Heart right ventricle (tissue), 16 donors: ENCODE results near the gene AOX1. TPM values are rescaled to one million over a fixed set of nuclear protein-coding genes. Genes with fewer than 3 reads are reported as not detected.

Source experiments
- ATAC-seq, 8 donors: fragments of 200-7000 bp; cut with Tn5 transposase; one replicate each; pipeline ENCODE4 v1.9.1; 2020; ENCODE audit warnings: mild to moderate bottlenecking in 8 of 8, moderate library complexity in 8 of 8, moderate number of reproducible peaks in 1 of 8
- DNase-seq, 2 donors: peaks; one replicate each; pipeline ENCODE4 v3.0.0-alpha.2; 2020
- H3K27ac ChIP-seq, 10 donors: fragments of 200-600 bp; sonication (generic) in 2 of 10; one replicate each; pipeline versions ENCODE4 v1.5.0 to v1.8.0; 2020 to 2022; ENCODE audit warnings: mild to moderate bottlenecking in 3 of 10
- H3K27me3 ChIP-seq, 7 donors: fragments of 200-600 bp; one replicate each; pipeline ENCODE4 v1.8.0; 2021 to 2022; ENCODE audit warnings: mild to moderate bottlenecking in 2 of 7
- H3K36me3 ChIP-seq, 9 donors: fragments of 200-600 bp; sonication (generic) in 1 of 9; one replicate each; pipeline versions ENCODE4 v1.5.0 to v1.8.0; 2020 to 2022; ENCODE audit warnings: mild to moderate bottlenecking in 2 of 9
- H3K4me1 ChIP-seq, 9 donors: fragments of 200-600 bp; sonication (generic) in 1 of 9; one replicate each; pipeline versions ENCODE4 v1.5.0 to v1.8.0; 2020 to 2022; ENCODE audit warnings: mild to moderate bottlenecking in 4 of 9
- H3K4me3 ChIP-seq, 10 donors: fragments of 200-600 bp; sonication (generic) in 2 of 10; one replicate each; pipeline versions ENCODE4 v1.5.0 to v1.8.0; 2020 to 2022; ENCODE audit warnings: mild to moderate bottlenecking in 7 of 10, moderate library complexity in 2 of 10
- H3K9me3 ChIP-seq, 11 donors: fragments of 200-600 bp in 10 of 11; sonication (generic) in 2 of 11; one replicate each; pipeline versions ENCODE4 v1.5.0 to v1.8.0; 2013 to 2022; ENCODE audit warnings: mild to moderate bottlenecking in 2 of 11, control low read depth in 1 of 11, moderate library complexity in 1 of 11
- WGBS, 2 donors: extraction: QIAGEN DNeasy Blood & Tissue Kit; methylation state at CpG; one replicate each; pipeline ENCODE4 v1.1.7; 2013; ENCODE audit warnings: inconsistent platforms in 1 of 2; 5-methylcytosine and 5-hydroxymethylcytosine counted together
- intact Hi-C, 10 donors: fragments of 100-400 bp; cut with DNase I; formaldehyde crosslinking; loops; one replicate each; pipeline versions ENCODE4 v1.11.1 to v1.14.2; 2022
- polyA plus RNA-seq, 2 donors: library from polyadenylated mRNA; stranded (reverse); fragments of 200-250 nt; gene quantifications; one replicate each; pipeline ENCODE4 v1.2.3, GENCODE V29; 2013
- total RNA-seq, 10 donors: library from RNA; stranded (reverse); fragmentation: NEBNext Ultra II Directional in 3 of 10; extraction: Animal tissue kit (Norgen Biotek cat#: 25700) in 3 of 10; gene quantifications; one replicate each; pipeline versions ENCODE4 v1.2.1 to v1.2.4, GENCODE V29; 2021 to 2023
- TF ChIP-seq, protein P1 (sequence below), 9 donors: fragments of 200-600 bp; sonication (generic) in 2 of 9; IDR thresholded peaks; one replicate each; pipeline versions ENCODE4 v1.5.0 to v1.8.0; 2021 to 2022; ENCODE audit warnings: antibody characterized with exemption in 9 of 9, mild to moderate bottlenecking in 5 of 9, moderate library complexity in 1 of 9
- donor health status: Arrhythmogenic right ventricular cardiomyopathy.
- donor health status: ischemic (EF 13 %, LVEDD 7.1; RV severe dilation, severe dysfunction).
- donor health status: healthy with polysubstance abuse.
- donor health status: DM: no; HTN: yes; CAD: no.
- donor health status: DM: no; HTN: no; CAD: no.
- donor health status: ischemic (EF 25% LVEDD 6.9; RV normal size, moderate dysfunction).
- donor health status: ischemic (EF 25% LVEDD 5.7; RV mildly dilated, moderate dysfunction).
- donor health status: healthy.
- donor health status: DM: yes; HTN: yes; CAD: no.
- donor health status: Ischemic cardiomyopathy.
- donor health status: ischemic (EF 35%, LVEDD 5.7; RV mildly dilated, moderate dysfunction).
- donor health status: nonischemic (EF 11% LVEDD 7.7; RV severe dilation, severe dysfunction).
- donor health status: DM: yes; HTN: yes; CAD: no.
- donor health status: PGD.
- donor health status: ischemic (EF 29% LVEDD 5.4; RV normal size, mild dysfunction).
- donor health status: nonischemic (EF 23%, LVEDD 6.1; RV moderate dilation, normal function).

The AOX1 gene
- total and polyA plus RNA-seq, 12 donors: 0.72 to 22.3 (median 2.6) TPM

DNA sequence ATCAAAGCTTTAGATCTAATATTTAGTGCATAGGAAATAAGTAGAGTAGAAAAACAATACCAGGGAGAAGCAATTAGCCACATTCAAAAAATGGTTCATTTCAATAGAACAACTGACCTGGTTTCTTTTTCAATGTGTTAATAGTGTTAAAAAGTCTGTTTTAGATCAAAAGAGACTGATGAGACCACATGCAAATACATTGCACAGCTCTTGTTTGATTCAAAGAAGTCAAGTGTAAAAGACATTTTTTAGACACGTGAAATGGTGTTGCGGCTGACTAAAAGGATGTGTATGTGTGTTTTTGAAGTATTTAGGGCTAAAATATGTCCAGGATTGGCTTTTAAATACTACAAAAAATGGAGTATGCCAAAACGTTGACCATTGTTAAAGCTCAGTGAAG is 1.2 kb upstream of the AOX1 start:
- intact Hi-C loops: loop anchor here in 3 of 10 donors (5.0 to 10.0 kb wide), 3 partner anchors 110 to 120 kb away; no protein-coding TSS in a partner anchor
- Histone ChIP-seq H3K27me3 (no peaks in the 10 kb centered on the region), H3K4me1 (peaks cover 0 to 14% (median 7%) of the 10 kb centered on the region in 9 donors), H3K36me3 (no peaks in the 10 kb centered on the region), H3K9me3 (no peaks in the 10 kb centered on the region), H3K4me3 (no peak overlapping the region), H3K27ac (no peak overlapping the region)
- DNase-seq: no peak
- WGBS, 2 donors: 95% methylated on average over 3 of the region's 3 CpGs
- ATAC-seq: no peak
- TF ChIP-seq, protein P1, sequence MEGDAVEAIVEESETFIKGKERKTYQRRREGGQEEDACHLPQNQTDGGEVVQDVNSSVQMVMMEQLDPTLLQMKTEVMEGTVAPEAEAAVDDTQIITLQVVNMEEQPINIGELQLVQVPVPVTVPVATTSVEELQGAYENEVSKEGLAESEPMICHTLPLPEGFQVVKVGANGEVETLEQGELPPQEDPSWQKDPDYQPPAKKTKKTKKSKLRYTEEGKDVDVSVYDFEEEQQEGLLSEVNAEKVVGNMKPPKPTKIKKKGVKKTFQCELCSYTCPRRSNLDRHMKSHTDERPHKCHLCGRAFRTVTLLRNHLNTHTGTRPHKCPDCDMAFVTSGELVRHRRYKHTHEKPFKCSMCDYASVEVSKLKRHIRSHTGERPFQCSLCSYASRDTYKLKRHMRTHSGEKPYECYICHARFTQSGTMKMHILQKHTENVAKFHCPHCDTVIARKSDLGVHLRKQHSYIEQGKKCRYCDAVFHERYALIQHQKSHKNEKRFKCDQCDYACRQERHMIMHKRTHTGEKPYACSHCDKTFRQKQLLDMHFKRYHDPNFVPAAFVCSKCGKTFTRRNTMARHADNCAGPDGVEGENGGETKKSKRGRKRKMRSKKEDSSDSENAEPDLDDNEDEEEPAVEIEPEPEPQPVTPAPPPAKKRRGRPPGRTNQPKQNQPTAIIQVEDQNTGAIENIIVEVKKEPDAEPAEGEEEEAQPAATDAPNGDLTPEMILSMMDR (IDR thresholded peaks at IDR 0.05): no peak

DNA sequence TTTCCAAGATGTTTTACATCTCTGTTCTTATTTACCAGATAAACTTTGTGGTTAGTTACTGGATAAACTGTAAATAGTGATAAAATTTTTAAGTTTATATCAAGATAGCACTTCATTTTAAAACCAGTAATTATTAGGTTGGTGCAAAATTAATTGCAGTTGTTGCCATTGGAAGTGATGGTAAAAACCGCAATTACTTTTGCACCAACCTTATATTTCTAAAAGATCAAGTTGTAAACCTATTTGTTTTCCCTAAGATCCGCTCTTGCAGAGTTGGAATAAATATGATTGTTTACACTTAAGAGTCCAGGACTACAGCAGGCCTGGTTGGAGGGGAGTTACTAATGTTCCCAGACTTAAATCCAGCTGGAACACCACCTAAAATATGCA is 479 bp upstream of the AOX1 start:
- peak overlapping the region in 9 of 10 donors; percentile 44 to 71 (median 60) for H3K4me3 ChIP-seq
- TF ChIP-seq, protein P1 (IDR thresholded peaks at IDR 0.05): no peak
- intact Hi-C loops: loop anchor here in 2 of 10 donors (10.0 kb wide), 2 partner anchors 109 to 119 kb away; no protein-coding TSS in a partner anchor
- H3K4me1 ChIP-seq: peaks cover 0 to 14% (median 7%) of the 10 kb centered on the region in 9 donors
- no peaks in the 10 kb centered on the region for H3K36me3 ChIP-seq
- WGBS, 2 donors: 9 to 12% methylated on average over 2 of the region's 2 CpGs
- DNase-seq (no peak), ATAC-seq (no peak)
- peak overlapping the region in 2 of 10 donors; percentile 28 to 41 for H3K27ac ChIP-seq
- no peaks in the 10 kb centered on the region for H3K27me3 ChIP-seq
- no peaks in the 10 kb centered on the region for H3K9me3 ChIP-seq

DNA sequence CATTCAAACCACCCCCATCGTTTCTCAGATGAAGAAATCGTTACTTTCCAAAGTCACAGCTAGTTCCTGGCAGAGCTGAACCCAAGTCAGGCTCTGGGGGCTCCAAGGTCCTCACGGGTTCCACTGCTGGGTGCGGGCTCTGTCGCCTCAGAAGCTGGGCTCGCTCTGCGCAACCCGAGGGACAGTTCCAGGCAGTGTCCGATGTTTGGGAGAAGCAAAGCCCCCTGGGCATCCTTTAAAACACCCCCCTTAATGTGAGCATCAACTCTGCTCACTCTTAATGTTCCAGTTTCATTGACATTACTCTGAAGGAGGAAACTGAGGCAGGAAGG is 796 bp downstream of the AOX1 start:
- ATAC-seq (peak in 6 of 8 donors; percentile 21 to 39 (median 27)), DNase-seq (no peak)
- peak overlapping the region in 8 of 10 donors; percentile 49 to 71 (median 60) for H3K4me3 ChIP-seq
- intact Hi-C loops: loop anchor here in 2 of 10 donors (10.0 kb wide), 2 partner anchors 108 to 118 kb away; no protein-coding TSS in a partner anchor
- H3K4me1 ChIP-seq: peaks cover 0 to 14% (median 7%) of the 10 kb centered on the region in 9 donors
- TF ChIP-seq, protein P1 (IDR thresholded peaks at IDR 0.05): no peak
- no peaks in the 10 kb centered on the region for H3K36me3 ChIP-seq
- WGBS, 2 donors: 60 to 63% methylated on average over 9 of the region's 9 CpGs
- H3K27ac ChIP-seq: peak overlapping the region in 3 of 10 donors; percentile 18 to 71 (median 41)
- H3K9me3 ChIP-seq: no peaks in the 10 kb centered on the region
- peaks cover 0 to 8% (median 0%) of the 10 kb centered on the region in 7 donors for H3K27me3 ChIP-seq

DNA sequence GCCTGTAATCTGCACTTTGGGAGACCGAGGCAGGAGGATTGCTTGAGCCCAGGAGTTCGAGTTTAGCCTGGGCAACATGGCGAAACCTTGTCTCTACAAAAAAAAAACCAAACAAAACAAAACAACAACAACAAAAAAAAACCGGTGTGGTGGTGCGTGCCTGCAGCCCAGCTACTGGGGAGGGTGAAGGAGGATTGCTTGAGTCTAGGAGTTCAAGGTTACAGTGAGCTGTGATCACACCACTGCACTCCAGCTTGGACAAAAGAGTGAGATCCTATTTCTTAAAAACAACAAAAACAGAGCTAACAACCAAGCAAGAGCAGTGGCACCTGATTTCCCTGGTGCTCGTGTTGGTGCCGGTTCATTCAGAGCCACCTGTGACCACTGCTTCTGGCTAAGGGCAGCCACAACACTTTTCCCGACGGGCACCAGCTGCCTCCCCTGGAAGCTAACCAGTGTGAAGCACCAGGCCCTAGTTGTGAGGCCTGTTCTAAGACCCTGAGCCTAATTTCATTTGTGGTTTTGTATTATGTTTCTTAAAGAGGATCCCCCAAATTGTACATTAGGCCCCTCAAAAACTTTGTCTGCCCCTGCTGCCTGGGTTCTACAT is 1.3 kb downstream of the AOX1 start:
- no peak for DNase-seq
- no peak for ATAC-seq
- intact Hi-C loops: loop anchor here in 2 of 10 donors (10.0 kb wide), 2 partner anchors 108 to 118 kb away; no protein-coding TSS in a partner anchor
- WGBS, 2 donors: 91 to 93% methylated on average over 9 of the region's 9 CpGs
- H3K36me3 ChIP-seq: no peaks in the 10 kb centered on the region
- H3K4me1 ChIP-seq: peaks cover 0 to 14% (median 7%) of the 10 kb centered on the region in 9 donors
- TF ChIP-seq, protein P1 (IDR thresholded peaks at IDR 0.05): no peak
- H3K27me3 ChIP-seq: peaks cover 0 to 9% (median 0%) of the 10 kb centered on the region in 7 donors
- H3K9me3 ChIP-seq: no peaks in the 10 kb centered on the region
- peak overlapping the region in 1 of 10 donors; percentile 41 for H3K27ac ChIP-seq
- no peak overlapping the region for H3K4me3 ChIP-seq
